T47D (cell line): ENCODE data around the gene LCTL.

Source experiments
- DNase-seq, 2 experiments: peaks; one replicate each; pipeline versions ENCODE4 v3.0.0 to v3.0.0-alpha.2; 2011 to 2012; ENCODE audit warnings: low read depth in 1 of 2, low spot score in 1 of 2
- JUND ChIP-seq: IDR thresholded peaks from 2 replicates; pipeline ENCODE4 v1.6.1; 2012; ENCODE audit warnings: low read depth
- in situ Hi-C: cut with HindIII; loops from 2 replicates; pipeline ENCODE4 v1.10.0; 2016; ENCODE audit warnings: low sequenced_read_pairs, low pct_unique_long_range_greater_than_20kb

The LCTL gene

DNA sequence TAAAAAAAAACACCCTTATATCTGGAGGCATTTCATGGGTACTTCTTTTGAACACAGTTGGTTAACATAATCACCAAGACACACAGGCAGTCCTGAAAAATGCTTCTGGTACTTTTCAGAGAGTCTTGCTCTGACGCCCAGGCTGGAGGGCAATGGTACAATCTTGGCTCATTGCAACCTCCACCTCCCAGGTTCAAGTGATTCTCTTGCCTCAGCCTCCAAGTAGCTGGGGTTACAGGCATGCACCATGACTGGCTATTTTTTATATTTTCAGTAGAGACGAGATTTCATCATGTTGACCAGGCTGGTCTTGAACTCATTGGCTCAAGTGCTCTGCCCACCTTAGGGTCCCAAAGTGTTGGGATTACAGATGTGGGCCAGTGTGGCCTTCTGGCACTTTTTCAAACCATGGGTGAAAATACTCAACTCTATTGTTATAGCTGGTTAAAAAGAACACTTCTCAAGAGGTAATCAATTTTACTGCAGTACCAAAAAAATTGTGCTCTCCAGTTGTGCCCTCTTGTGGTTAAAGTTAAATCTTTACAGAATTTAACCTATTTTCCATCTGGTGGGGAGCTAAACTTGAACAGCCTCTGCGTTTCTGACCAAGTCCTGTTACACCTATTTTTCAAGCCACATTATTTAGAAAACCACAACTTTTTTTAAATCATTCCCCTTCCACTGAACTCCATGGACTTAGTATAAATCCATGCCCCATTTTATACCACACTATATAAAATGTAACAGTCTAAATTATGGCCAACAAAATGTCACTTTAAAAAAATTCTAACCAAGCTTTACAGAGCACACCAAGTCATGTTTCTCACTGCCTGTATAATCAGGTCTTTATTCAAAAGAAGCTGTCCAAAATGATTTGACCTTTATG, 67.1 kb downstream of the LCTL start:
- in situ Hi-C loops, result no loop called here
- TF ChIP-seq JUND, result no peak
- peak in 1 of 2 experiments; percentile 35 for DNase-seq
